CD4-positive, CD25-positive, alpha-beta regulatory T cell (primary cell): Measurements from ENCODE around the gene PIK3CB. TPM values are rescaled to one million over a fixed set of nuclear protein-coding genes. Genes with fewer than 3 reads are reported as not detected.

Experiments
- ATAC-seq, 2 donors: fragments of 150-1000 bp; cut with Tn5 transposase; one replicate each; pipeline ENCODE4 v1.10.0; 2021; ENCODE audit warnings: low read depth in 2 of 2, moderate number of reproducible peaks in 2 of 2, moderate library complexity in 1 of 2
- DNase-seq, 3 donors: peaks; one replicate each; pipeline versions ENCODE4 v3.0.0 to v3.0.0-alpha.2; 2012 to 2022; ENCODE audit warnings: mixed read lengths in 1 of 3
- H3K27ac ChIP-seq: one replicate; pipeline ENCODE4 v1.7.0; 2013; ENCODE audit warnings: mild to moderate bottlenecking, low read length; ENCODE audit not compliant: insufficient read depth, poor library complexity, severe bottlenecking
- H3K27me3 ChIP-seq: one replicate; pipeline ENCODE4 v1.7.0; 2013; ENCODE audit warnings: low read length; ENCODE audit not compliant: control insufficient read depth, insufficient read depth
- H3K36me3 ChIP-seq: one replicate; pipeline ENCODE4 v1.7.0; 2013; ENCODE audit warnings: mild to moderate bottlenecking, low read length, moderate library complexity; ENCODE audit not compliant: control insufficient read depth, insufficient read depth
- H3K4me1 ChIP-seq: 2 replicates; pipeline ENCODE4 v1.7.0; 2013; ENCODE audit warnings: mild to moderate bottlenecking, low read length; ENCODE audit not compliant: insufficient read depth, control insufficient read depth, poor library complexity, severe bottlenecking
- H3K4me3 ChIP-seq: one replicate; pipeline ENCODE4 v1.7.0; 2013; ENCODE audit warnings: low read depth, mild to moderate bottlenecking, low read length, moderate library complexity
- H3K9me3 ChIP-seq, 2 experiments: 1 replicate in 1 of 2; 2 replicates in 1 of 2; pipeline ENCODE4 v1.7.0; 2013; ENCODE audit warnings: low read length in 2 of 2, mild to moderate bottlenecking in 1 of 2, moderate library complexity in 1 of 2; ENCODE audit not compliant: control insufficient read depth in 2 of 2
- H3K27ac Mint-ChIP-seq, 3 donors: one replicate each; pipeline ENCODE4 v1.8.0; 2020 to 2022; ENCODE audit warnings: mild to moderate bottlenecking in 3 of 3, mixed read lengths in 3 of 3, moderate library complexity in 2 of 3
- H3K27me3 Mint-ChIP-seq: one replicate; pipeline ENCODE4 v1.8.0; 2022; ENCODE audit warnings: mild to moderate bottlenecking, mixed read lengths
- H3K36me3 Mint-ChIP-seq: one replicate; pipeline ENCODE4 v1.8.0; 2020; ENCODE audit warnings: mixed read lengths
- H3K4me1 Mint-ChIP-seq, 4 donors: one replicate each; pipeline ENCODE4 v1.8.0; 2020 to 2022; ENCODE audit warnings: mixed read lengths in 4 of 4, mild to moderate bottlenecking in 1 of 4
- H3K4me3 Mint-ChIP-seq, 4 donors: one replicate each; pipeline ENCODE4 v1.8.0; 2020 to 2022; ENCODE audit warnings: mild to moderate bottlenecking in 4 of 4, mixed read lengths in 4 of 4, moderate library complexity in 3 of 4
- H3K9me3 Mint-ChIP-seq, 7 donors: one replicate each; pipeline ENCODE4 v1.8.0; 2020 to 2022; ENCODE audit warnings: mixed read lengths in 7 of 7, mild to moderate bottlenecking in 3 of 7, moderate library complexity in 2 of 7
- polyA plus RNA-seq, 4 donors: library from polyadenylated mRNA; unstranded; fragments of 300-500 nt; fragmentation: Illumina TruSeq; gene quantifications; one replicate each; pipeline ENCODE4 v1.2.3, GENCODE V29; 2021
- total RNA-seq: library from RNA; stranded (reverse); gene quantifications from one replicate; pipeline ENCODE4 v1.2.3, GENCODE V29; 2022

PIK3CB gene
- total and polyA plus RNA-seq, 5 donors from 2014 or later, result 10.3 to 29.2 (median 13.3) TPM

DNA sequence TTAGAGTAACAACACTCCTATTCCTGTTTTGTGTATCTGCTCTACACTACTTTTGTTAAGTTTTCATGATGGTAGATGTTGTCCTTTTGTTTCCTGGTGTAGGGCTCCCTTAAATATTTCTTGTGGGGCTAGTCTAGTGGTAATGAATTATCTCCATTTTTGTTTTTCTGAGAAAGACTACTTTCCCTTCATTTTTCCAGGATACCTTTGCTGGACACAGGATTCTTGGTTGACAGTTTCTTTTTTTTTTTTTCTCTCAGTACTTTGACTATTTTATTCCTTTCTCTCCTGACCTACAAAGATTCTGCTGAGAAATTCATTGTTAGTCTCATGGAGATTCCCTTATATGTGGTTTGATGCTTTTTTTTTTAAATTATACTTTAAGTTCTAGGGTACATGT lies 188.2 kb downstream of the PIK3CB start:
- Histone ChIP-seq H3K36me3 (peaks cover 19% of the 10 kb centered on the region), H3K4me3 (no peak overlapping the region), H3K9me3 (peaks cover 16 to 43% of the 10 kb centered on the region in 2 experiments), H3K4me1 (no peaks in the 10 kb centered on the region), H3K27ac (no peak overlapping the region), H3K27me3 (no peaks in the 10 kb centered on the region)
- ATAC-seq (no peak), DNase-seq (no peak)
- Mint-ChIP-seq H3K4me1 (no peaks in the 10 kb centered on the region), H3K36me3 (peaks cover 33% of the 10 kb centered on the region), H3K27me3 (no peaks in the 10 kb centered on the region), H3K27ac (no peak overlapping the region), H3K4me3 (no peak overlapping the region), H3K9me3 (peaks cover 4 to 60% (median 27%) of the 10 kb centered on the region in 7 donors)

DNA sequence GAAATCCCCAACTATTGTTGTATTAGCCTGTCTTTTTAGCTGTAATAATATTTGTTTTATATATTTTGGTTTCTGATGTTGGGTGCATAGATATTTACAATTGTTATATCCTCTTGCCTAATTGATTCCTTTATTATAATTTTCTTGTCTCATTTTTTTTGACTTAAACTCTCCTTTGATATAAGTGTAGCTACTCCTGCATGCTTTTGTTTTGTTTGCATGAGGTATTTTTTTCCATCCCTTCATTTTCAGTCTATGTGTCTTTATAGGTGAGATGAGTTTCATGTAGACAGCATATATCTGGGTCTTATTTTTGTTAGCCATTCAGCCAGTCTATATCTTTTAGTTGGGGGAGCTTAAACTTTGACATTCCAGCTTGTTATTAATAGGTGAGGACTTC lies 188.7 kb downstream of the PIK3CB start:
- ATAC-seq, result no peak
- Mint-ChIP-seq H3K9me3 (peaks cover 4 to 60% (median 27%) of the 10 kb centered on the region in 7 donors), H3K27me3 (no peaks in the 10 kb centered on the region), H3K27ac (no peak overlapping the region), H3K36me3 (peaks cover 29% of the 10 kb centered on the region), H3K4me3 (no peak overlapping the region), H3K4me1 (no peaks in the 10 kb centered on the region)
- Histone ChIP-seq H3K4me3 (no peak overlapping the region), H3K27me3 (no peaks in the 10 kb centered on the region), H3K4me1 (no peaks in the 10 kb centered on the region), H3K9me3 (peaks cover 16 to 43% of the 10 kb centered on the region in 2 experiments), H3K27ac (no peak overlapping the region), H3K36me3 (peaks cover 17% of the 10 kb centered on the region)
- no peak for DNase-seq

DNA sequence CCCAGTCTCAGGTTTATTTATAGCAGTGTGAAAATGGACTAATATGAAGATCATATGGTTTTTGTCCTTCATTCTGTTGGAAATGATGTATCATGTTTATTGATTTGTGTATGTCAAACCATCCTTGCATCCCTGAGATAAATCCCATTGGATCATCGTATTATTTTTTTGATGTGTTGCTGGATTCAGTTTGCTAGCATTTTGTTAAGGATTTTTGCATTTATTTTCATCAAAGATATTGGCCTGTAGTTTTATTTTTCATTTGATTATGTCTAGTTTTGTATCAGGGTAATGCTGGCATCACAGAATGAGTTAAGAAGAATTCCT lies 191.8 kb downstream of the PIK3CB start:
- Mint-ChIP-seq H3K27me3 (peaks cover 5% of the 10 kb centered on the region), H3K27ac (no peak overlapping the region), H3K4me1 (no peaks in the 10 kb centered on the region), H3K4me3 (no peak overlapping the region), H3K36me3 (peaks cover 8% of the 10 kb centered on the region), H3K9me3 (peaks cover 4 to 64% (median 22%) of the 10 kb centered on the region in 7 donors)
- Histone ChIP-seq H3K4me1 (no peaks in the 10 kb centered on the region), H3K36me3 (no peaks in the 10 kb centered on the region), H3K27ac (no peak overlapping the region), H3K9me3 (peaks cover 14 to 43% of the 10 kb centered on the region in 2 experiments), H3K4me3 (no peak overlapping the region), H3K27me3 (no peaks in the 10 kb centered on the region)
- ATAC-seq (no peak), DNase-seq (no peak)

DNA sequence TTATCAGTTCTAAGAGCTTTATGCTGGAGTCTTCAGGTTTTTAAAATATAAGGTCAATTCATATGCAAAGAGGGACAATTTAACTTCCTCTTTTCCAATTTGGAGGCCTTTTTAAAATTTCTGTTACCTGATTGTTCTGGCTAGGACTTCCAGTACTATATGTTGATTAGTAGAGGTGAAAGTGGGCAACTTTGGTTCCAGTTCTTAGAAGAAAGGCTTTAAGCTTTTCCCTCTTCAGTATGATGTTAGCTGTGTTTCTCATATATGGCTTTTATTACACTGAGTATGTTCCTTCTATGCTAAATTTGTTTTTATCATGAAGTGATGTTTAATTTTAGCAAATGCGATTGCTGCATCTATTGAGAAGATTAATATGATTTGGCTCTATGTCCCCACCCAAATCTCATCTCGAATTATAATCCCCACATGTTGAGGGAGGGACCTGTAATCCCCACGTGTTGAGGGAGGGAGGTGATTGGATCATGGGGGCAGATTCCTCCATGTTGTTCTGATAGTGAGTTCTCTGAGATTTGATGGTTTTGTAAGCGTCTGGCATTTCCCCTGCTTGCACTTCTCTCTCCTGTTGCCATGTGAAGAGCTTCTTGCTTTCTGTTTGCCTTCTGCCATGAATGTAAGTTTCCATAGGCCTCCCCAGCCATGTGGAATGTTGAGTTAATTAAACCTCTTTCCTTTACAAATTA lies 192.4 kb downstream of the PIK3CB start:
- no peaks in the 10 kb centered on the region for H3K36me3 ChIP-seq
- peaks cover 14 to 43% of the 10 kb centered on the region in 2 experiments for H3K9me3 ChIP-seq
- H3K27ac ChIP-seq, result no peak overlapping the region
- H3K27ac Mint-ChIP-seq, result no peak overlapping the region
- no peaks in the 10 kb centered on the region for H3K27me3 ChIP-seq
- H3K4me1 Mint-ChIP-seq, result no peaks in the 10 kb centered on the region
- H3K36me3 Mint-ChIP-seq, result peaks cover 8% of the 10 kb centered on the region
- peaks cover 4 to 60% (median 22%) of the 10 kb centered on the region in 7 donors for H3K9me3 Mint-ChIP-seq
- no peak overlapping the region for H3K4me3 ChIP-seq
- H3K4me3 Mint-ChIP-seq, result no peak overlapping the region
- DNase-seq (no peak), ATAC-seq (no peak)
- H3K27me3 Mint-ChIP-seq, result peaks cover 5% of the 10 kb centered on the region
- H3K4me1 ChIP-seq, result no peaks in the 10 kb centered on the region

DNA sequence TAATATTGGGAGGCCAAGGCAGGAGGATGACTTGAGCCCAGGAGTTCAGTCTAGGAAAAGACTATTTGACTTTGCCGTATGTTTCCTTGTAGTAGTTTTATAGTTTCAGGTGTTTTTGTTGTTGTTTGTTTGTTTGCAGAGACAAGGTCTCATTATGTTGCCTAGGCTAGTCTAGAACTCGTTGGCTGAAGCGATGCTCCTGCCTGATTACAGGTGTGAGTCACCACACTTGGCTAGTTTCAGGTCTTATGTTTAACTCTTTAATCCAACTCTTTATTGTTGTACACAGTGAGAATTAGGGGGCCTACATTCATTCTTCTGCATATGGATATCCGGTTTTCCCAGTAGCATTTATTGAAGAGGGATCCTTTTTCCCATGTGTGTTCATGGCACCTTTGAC lies 194.2 kb downstream of the PIK3CB start:
- H3K4me1 Mint-ChIP-seq, result no peaks in the 10 kb centered on the region
- Histone ChIP-seq H3K4me3 (no peak overlapping the region), H3K36me3 (no peaks in the 10 kb centered on the region), H3K27me3 (no peaks in the 10 kb centered on the region), H3K4me1 (no peaks in the 10 kb centered on the region), H3K27ac (no peak overlapping the region), H3K9me3 (peaks cover 10 to 29% of the 10 kb centered on the region in 2 experiments)
- H3K27ac Mint-ChIP-seq, result no peak overlapping the region
- ATAC-seq, result no peak
- H3K27me3 Mint-ChIP-seq, result peaks cover 5% of the 10 kb centered on the region
- peaks cover 3% of the 10 kb centered on the region for H3K36me3 Mint-ChIP-seq
- no peak for DNase-seq
- no peak overlapping the region for H3K4me3 Mint-ChIP-seq
- H3K9me3 Mint-ChIP-seq, result peaks cover 3 to 44% (median 15%) of the 10 kb centered on the region in 7 donors

DNA sequence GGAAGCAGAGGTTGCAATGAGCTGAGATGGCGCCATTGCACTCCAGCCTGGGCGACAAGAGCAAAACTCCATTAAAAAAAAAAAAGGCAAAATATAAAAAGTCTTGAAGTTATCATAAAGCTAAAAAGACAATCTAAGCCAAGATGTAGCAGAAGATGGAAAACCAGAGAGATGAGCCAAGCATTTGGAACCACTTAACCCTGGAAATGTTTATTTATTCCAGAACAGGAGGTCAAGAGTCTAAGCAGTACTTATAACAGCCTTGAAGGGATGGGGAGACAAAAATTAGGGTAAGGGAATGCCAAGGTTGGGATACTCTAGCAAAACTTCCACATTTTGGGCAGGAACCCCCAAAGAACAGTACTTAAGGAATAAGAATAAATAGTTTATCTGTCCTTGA lies 196.1 kb downstream of the PIK3CB start:
- Histone ChIP-seq H3K27me3 (no peaks in the 10 kb centered on the region), H3K4me3 (no peak overlapping the region), H3K36me3 (no peaks in the 10 kb centered on the region), H3K27ac (no peak overlapping the region), H3K9me3 (peaks cover 3 to 15% of the 10 kb centered on the region in 2 experiments), H3K4me1 (no peaks in the 10 kb centered on the region)
- peaks cover 7% of the 10 kb centered on the region for H3K36me3 Mint-ChIP-seq
- no peaks in the 10 kb centered on the region for H3K4me1 Mint-ChIP-seq
- no peak overlapping the region for H3K4me3 Mint-ChIP-seq
- H3K27me3 Mint-ChIP-seq, result peaks cover 5% of the 10 kb centered on the region
- peaks cover 3 to 28% (median 15%) of the 10 kb centered on the region in 7 donors for H3K9me3 Mint-ChIP-seq
- DNase-seq (no peak), ATAC-seq (no peak)
- H3K27ac Mint-ChIP-seq, result no peak overlapping the region

DNA sequence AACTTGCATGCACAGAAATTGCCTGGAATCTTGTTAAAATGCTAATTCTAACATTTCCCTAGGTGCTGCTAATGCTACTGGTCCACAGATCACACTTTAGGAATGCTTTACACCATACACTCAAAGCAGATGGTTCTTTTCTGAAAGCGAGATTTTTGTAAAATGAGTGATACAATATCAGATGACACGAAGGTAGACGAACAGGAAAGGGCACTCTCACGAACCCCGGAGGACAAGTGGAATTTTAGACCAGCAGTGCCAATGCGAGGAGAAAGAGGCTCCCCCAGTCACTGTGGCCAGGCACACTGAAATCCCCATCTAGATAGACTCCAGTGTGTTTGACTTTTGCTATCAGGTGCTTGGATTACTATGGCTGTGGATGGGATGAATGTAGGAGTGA lies 205.2 kb downstream of the PIK3CB start:
- Mint-ChIP-seq H3K27me3 (no peaks in the 10 kb centered on the region), H3K4me1 (no peaks in the 10 kb centered on the region), H3K36me3 (peaks cover 21% of the 10 kb centered on the region), H3K9me3 (no peaks in the 10 kb centered on the region), H3K4me3 (no peak overlapping the region), H3K27ac (no peak overlapping the region)
- no peaks in the 10 kb centered on the region for H3K36me3 ChIP-seq
- no peaks in the 10 kb centered on the region for H3K4me1 ChIP-seq
- no peak for DNase-seq
- no peaks in the 10 kb centered on the region for H3K9me3 ChIP-seq
- ATAC-seq, result no peak
- no peak overlapping the region for H3K27ac ChIP-seq
- no peaks in the 10 kb centered on the region for H3K27me3 ChIP-seq
- no peak overlapping the region for H3K4me3 ChIP-seq

DNA sequence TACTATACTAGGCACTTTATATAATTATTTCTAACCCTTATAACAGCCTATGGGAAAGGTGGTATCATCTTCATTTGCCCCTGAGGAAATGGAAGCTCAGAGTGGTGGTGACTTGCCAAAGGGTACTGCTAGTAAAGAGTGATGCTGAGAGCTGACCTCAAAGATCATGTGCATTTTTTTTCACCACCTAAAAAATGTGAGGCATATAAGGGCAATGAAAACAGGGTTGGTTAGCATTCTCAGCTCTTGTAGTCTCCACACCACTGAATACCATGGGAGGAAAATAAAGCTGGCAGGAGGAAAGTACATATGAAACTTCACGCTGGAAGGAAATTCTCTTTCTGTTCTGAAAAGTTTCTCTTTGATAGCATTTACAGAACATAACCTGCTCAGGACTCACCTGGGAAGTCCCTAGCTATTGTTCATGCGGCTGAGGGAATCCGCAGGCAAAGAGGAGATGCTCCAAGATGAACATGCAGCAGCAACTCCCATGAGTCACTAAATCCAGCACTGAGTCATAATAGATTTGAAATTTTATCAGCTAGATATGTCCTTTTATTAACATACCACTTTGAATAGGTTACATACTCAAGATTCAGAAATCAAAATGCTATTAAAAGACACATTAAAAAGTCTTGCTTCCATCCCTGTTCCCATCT lies 208.9 kb downstream of the PIK3CB start:
- H3K36me3 Mint-ChIP-seq, result peaks cover 22% of the 10 kb centered on the region
- no peaks in the 10 kb centered on the region for H3K9me3 Mint-ChIP-seq
- no peak for DNase-seq
- H3K4me3 Mint-ChIP-seq, result no peak overlapping the region
- H3K27me3 Mint-ChIP-seq, result peaks cover 5% of the 10 kb centered on the region
- ATAC-seq, result no peak
- H3K27me3 ChIP-seq, result no peaks in the 10 kb centered on the region
- H3K9me3 ChIP-seq, result no peaks in the 10 kb centered on the region
- no peaks in the 10 kb centered on the region for H3K4me1 ChIP-seq
- no peak overlapping the region for H3K27ac Mint-ChIP-seq
- no peaks in the 10 kb centered on the region for H3K36me3 ChIP-seq
- no peak overlapping the region for H3K27ac ChIP-seq
- H3K4me1 Mint-ChIP-seq, result no peaks in the 10 kb centered on the region
- no peak overlapping the region for H3K4me3 ChIP-seq
